Measurements from ENCODE around the gene AGPAT1. TPM values are rescaled to one million over a fixed set of nuclear protein-coding genes. Genes with fewer than 3 reads are reported as not detected.

AGPAT1 gene
- total and polyA plus RNA-seq, 2 of the 13 experiments (the other 11 are each of a cell fraction or from before 2014, with no cell fraction given): 51.3 to 139 TPM

DNA sequence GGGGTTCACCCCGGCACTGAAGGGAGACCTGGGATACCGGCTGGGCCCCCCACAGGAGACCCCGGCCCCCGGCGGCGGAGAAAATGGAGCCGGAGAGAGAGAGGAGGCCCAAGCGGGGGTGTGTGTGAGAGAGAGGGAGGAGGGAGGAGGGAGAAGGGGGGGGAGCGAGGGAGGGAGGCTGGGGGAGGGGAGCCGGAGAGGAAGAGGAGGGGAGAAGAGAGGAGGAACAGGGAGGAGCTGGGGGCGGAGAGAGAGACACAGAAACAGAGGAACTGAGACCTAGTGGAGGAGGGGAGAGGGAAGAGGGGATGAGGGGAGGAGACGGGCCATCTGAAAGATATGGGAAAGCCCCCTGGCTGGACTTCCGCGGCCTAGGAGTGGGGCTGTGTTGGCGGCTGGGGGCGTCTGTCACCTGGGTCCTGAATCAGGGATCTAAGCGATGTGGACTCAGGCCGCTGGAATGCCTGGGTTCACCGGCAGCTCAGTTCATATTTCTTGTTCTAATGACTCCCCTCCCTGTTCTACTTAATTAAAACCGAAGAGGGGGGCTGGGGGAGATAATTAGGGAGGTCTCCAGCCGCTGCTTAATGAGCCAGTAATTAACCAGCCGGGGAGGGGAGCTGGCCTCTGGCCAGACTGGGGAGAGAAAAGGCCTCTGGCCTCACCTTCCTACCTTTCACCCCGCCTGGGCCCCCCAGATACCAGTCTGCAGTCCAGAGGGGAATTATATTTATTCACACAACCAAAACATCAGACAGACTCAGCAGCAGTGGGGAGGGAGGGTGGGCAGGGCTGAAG lies 14.4 kb upstream of the AGPAT1 start, which contains the start of gene PBX2 (continued):
- TF ChIP-seq ZNF563 (CRISPR knock-in tag; IDR thresholded peaks at IDR 0.05) (no peak), ATF7-NPFF (CRISPR knock-in tag; IDR thresholded peaks at IDR 0.05; ENCODE audit: low read depth) (no peak), KDM4B (CRISPR knock-in tag; IDR thresholded peaks at IDR 0.05) (peak; percentile 52; the same call in 1 of the 2 replicates), ZNF83 (CRISPR knock-in tag; IDR thresholded peaks at IDR 0.05; ENCODE audit: borderline replicate concordance) (0 out of 2 replicates have a peak, but pooled peaks have one; percentile 35), ZNF790 (CRISPR knock-in tag; IDR thresholded peaks at IDR 0.05; ENCODE audit: borderline replicate concordance) (no peak), ZFAT (CRISPR knock-in tag; conservative IDR thresholded peaks at IDR 0.05) (no peak), JDP2 (CRISPR knock-in tag; IDR thresholded peaks at IDR 0.05; ENCODE audit: borderline replicate concordance) (no peak), ZNF549 (CRISPR knock-in tag; IDR thresholded peaks at IDR 0.05) (no peak), ZNF891 (CRISPR knock-in tag; IDR thresholded peaks at IDR 0.05) (peak; percentile 55; the same call in 1 of the 2 replicates), ZNF335 (CRISPR knock-in tag; IDR thresholded peaks at IDR 0.05) (no peak), NRL (CRISPR knock-in tag; IDR thresholded peaks at IDR 0.05; ENCODE audit: borderline replicate concordance) (no peak), SRSF1 (optimal IDR thresholded peaks at IDR 0.05; ENCODE audit: low read depth, low read length) (no peak), TCF12 (IDR thresholded peaks at IDR 0.05) (no peak), TCF12 (CRISPR knock-in tag; IDR thresholded peaks at IDR 0.05) (peak; percentile 61; the same call in 1 of the 2 replicates), SOX6 (IDR thresholded peaks at IDR 0.05) (no peak), SOX6 (CRISPR knock-in tag; IDR thresholded peaks at IDR 0.05) (0 out of 2 replicates have a peak, but pooled peaks have one; percentile 38), SNAPC2 (CRISPR knock-in tag; IDR thresholded peaks at IDR 0.05) (no peak), ZNF503 (CRISPR knock-in tag; IDR thresholded peaks at IDR 0.05) (no peak), RBM39 (IDR thresholded peaks at IDR 0.05; ENCODE audit: low read depth, low read length, poor library complexity, severe bottlenecking) (no peak), EEA1 (CRISPR knock-in tag; IDR thresholded peaks at IDR 0.05; ENCODE audit: borderline replicate concordance) (peak; percentile 25; the same call in 1 of the 2 replicates), MXI1 (IDR thresholded peaks at IDR 0.05; ENCODE audit: borderline replicate concordance, low read depth, low read length) (peak; percentile 13; the same call in 1 of the 3 replicates), NFE2 (CRISPR knock-in tag; IDR thresholded peaks at IDR 0.05) (peak; percentile 33; the same call in 1 of the 2 replicates), NAIF1 (CRISPR knock-in tag; IDR thresholded peaks at IDR 0.05; ENCODE audit: borderline replicate concordance) (no peak)
- TF ChIP-seq, protein P1, sequence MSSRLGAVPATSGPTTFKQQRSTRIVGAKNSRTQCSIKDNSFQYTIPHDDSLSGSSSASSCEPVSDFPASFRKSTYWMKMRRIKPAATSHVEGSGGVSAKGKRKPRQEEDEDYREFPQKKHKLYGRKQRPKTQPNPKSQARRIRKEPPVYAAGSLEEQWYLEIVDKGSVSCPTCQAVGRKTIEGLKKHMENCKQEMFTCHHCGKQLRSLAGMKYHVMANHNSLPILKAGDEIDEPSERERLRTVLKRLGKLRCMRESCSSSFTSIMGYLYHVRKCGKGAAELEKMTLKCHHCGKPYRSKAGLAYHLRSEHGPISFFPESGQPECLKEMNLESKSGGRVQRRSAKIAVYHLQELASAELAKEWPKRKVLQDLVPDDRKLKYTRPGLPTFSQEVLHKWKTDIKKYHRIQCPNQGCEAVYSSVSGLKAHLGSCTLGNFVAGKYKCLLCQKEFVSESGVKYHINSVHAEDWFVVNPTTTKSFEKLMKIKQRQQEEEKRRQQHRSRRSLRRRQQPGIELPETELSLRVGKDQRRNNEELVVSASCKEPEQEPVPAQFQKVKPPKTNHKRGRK (CRISPR knock-in tag; IDR thresholded peaks at IDR 0.05): no peak
- TF ChIP-seq, protein P2, sequence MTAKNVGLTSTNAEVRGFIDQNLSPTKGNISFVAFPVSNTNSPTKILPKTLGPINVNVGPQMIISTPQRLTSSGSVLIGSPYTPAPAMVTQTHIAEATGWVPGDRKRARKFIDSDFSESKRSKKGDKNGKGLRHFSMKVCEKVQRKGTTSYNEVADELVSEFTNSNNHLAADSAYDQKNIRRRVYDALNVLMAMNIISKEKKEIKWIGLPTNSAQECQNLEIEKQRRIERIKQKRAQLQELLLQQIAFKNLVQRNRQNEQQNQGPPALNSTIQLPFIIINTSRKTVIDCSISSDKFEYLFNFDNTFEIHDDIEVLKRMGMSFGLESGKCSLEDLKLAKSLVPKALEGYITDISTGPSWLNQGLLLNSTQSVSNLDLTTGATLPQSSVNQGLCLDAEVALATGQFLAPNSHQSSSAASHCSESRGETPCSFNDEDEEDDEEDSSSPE (CRISPR knock-in tag; IDR thresholded peaks at IDR 0.05): no peak
